Adipose tissue (tissue), 3 donors: ENCODE measurements around the gene CYP2A6. TPM values are rescaled to one million over a fixed set of nuclear protein-coding genes. Genes with fewer than 3 reads are reported as not detected.

ENCODE experiments used
- H3K27ac ChIP-seq: one replicate; pipeline ENCODE4 v1.5.1; 2013; ENCODE audit warnings: low read depth, low read length
- WGBS, 3 donors: extraction: QIAGEN DNeasy Blood & Tissue Kit; methylation state at CpG; one replicate each; pipeline ENCODE4 v1.1.7; 2013; 5-methylcytosine and 5-hydroxymethylcytosine counted together
- polyA plus RNA-seq, 3 donors: library from polyadenylated mRNA; stranded (reverse); fragments of 200-250 nt; gene quantifications; one replicate each; pipeline ENCODE4 v1.2.3, GENCODE V29; 2013
- donor health status: healthy with polysubstance abuse.
- donor health status: Bipolar disorder and iron deficiency.
- donor health status: healthy.

Gene CYP2A6
- polyA plus RNA-seq, 3 donors, result 0.22 to 0.42 TPM; not detected in 1

DNA sequence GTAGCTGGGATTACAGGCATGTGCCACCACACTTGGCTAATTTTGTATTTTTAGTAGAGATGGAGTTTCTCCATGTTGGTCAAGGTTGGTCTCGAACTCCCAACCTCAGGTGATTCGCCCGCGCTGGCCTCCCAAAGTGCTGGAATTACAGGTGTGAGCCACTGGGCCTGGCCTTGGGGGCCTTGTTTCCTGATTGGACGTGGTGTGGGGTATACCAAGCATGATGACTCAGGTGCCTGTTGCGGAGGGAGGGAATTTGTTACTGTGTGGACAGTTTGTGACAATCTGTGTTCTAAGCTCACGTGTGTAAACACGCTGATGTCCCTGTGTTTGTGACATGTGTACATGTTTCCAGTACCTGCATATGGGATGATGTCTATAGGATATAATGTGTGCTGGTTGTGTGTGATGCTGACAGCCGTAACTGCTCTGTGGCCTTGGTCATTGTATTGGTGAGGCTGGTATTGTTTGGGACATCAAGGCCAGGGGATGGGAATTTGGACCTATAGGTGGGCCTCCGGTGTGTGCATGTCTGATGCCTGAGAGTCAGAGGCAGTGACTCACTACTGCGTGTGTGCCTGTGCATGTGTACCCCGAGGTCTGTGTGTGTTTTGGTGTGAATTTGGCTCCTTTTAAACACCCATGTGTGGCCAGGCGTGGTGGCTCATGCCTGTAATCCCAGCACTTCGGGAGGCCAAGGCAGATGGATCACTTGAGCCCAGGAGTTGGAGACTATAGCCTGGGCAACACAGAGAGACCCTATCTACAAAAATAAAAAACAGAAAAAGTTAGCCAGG is 52.9 kb downstream of the CYP2A6 start:
- 94 to 96% (median 95%) methylated on average over 14 of the region's 14 CpGs for WGBS, 3 donors
- H3K27ac ChIP-seq, result no peak overlapping the region

Other genes with a start within 250 kb of the CYP2A6 start
- 100 to 1,000 TPM in 2 of 3 donors, 10 to 100 TPM in 1; 35.5 to 125 (median 124) TPM for gene LTBP4, start 249.1 kb downstream of the CYP2A6 start, polyA plus RNA-seq
- 10 to 100 TPM in 2 of 3 donors, 1 to 10 TPM in 1; 7.1 to 30.7 (median 27.2) TPM for gene NUMBL, start 159.8 kb downstream of the CYP2A6 start, polyA plus RNA-seq
- 10 to 100 TPM; 26.2 to 35.5 (median 29.4) TPM for gene COQ8B, start 133.6 kb downstream of the CYP2A6 start, polyA plus RNA-seq
- gene ITPKC, start 133.3 kb downstream of the CYP2A6 start, polyA plus RNA-seq, result 10 to 100 TPM; 14.6 to 58.3 (median 43.1) TPM
- gene ACTMAP, start 100.0 kb downstream of the CYP2A6 start, polyA plus RNA-seq, result 1 to 10 TPM; 3.5 to 7.1 (median 5.1) TPM
- gene SNRPA, start 99.2 kb downstream of the CYP2A6 start, polyA plus RNA-seq, result 10 to 100 TPM; 21.2 to 44.1 (median 42.8) TPM
- under 1 TPM in 2 of 3 donors, not detected in 1; 0.61 to 0.67 TPM for gene MIA, start 74.9 kb downstream of the CYP2A6 start, polyA plus RNA-seq
- 10 to 100 TPM; 19.6 to 41.4 (median 31.7) TPM for gene RAB4B, start 72.2 kb downstream of the CYP2A6 start, polyA plus RNA-seq
- 100 to 1,000 TPM in 1 of 3 donors, 10 to 100 TPM in 2; 30.5 to 121 (median 93.1) TPM for gene EGLN2, start 51.3 kb downstream of the CYP2A6 start, polyA plus RNA-seq
- gene CYP2A7, start 31.8 kb upstream of the CYP2A6 start, polyA plus RNA-seq, result not detected
- gene CYP2B6, start 140.8 kb upstream of the CYP2A6 start, polyA plus RNA-seq, result not detected
- not detected for gene CYP2A13, start 238.0 kb upstream of the CYP2A6 start, polyA plus RNA-seq